ENCODE results near the gene HIGD1A. TPM values are rescaled to one million over a fixed set of nuclear protein-coding genes. Genes with fewer than 3 reads are reported as not detected.

Gene HIGD1A
- 10 to 100 TPM; 46.4 to 84.4 TPM for total RNA-seq

DNA sequence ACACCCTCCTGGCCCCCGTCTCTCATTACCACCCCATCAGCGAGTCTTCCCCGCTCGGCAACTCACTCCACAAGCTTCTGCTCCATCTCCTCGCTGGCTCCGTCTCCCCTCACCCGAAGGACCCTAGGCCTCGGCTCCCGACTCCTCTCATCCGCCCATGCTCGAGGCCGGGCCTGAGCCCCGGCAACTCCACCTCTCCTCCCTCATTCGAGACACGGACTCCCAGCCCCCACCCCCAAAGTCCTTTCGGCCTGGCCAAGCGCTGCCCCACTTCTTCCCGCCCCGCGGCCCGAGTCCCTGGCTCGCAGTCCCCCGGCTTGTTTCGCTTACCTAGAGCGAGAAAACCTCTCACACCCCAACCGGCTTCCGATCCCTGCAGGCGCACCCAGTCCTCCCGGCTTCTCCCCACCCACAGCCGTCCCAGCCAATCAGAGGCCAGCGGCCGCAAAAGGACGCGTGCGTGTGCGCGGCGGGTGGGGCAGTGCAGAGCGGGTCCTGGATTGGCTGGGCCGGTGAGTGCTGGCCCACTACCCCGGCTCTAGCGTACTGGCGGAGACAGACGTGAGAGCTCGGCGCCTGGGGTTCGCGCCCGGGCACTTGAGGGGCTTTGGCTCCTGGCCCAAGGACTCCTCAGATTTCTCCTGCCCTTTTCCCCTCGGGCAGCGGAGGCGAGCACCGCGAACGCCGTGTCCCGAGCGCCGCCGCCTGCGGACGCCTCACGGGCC is at the start of gene HIGD1A:
HIGD1A (minus strand) TSS at position 385 of the 725 bp plus-strand sequence. CDS start 10,237 bp downstream, outside the sequence.
- Mint-ChIP-seq H3K27ac (peak within 1 kb of the TSS; percentile 98), H3K4me3 (peak within 1 kb of the TSS; percentile 98), H3K4me1 (peaks cover 20% of the 10 kb centered on the region), H3K9me3 (no peaks in the 10 kb centered on the region), H3K27me3 (peaks cover 3% of the 10 kb centered on the region), H3K36me3 (ENCODE audit: low read depth) (peaks cover 25% of the 10 kb centered on the region)
- ATAC-seq (replicated peaks), result peak; percentile 100

- no peaks in the 10 kb centered on the region for H3K36me3 Mint-ChIP-seq (ENCODE audit: low read depth)
- no peaks in the 10 kb centered on the region for H3K9me3 Mint-ChIP-seq
- peaks cover 16% of the 10 kb centered on the region for H3K27me3 Mint-ChIP-seq
- no peak for ATAC-seq (replicated peaks)
- H3K4me3 Mint-ChIP-seq, result no peak overlapping the region
- no peak overlapping the region for H3K27ac Mint-ChIP-seq
- no peaks in the 10 kb centered on the region for H3K4me1 Mint-ChIP-seq
Measured at GRCh38 chr3:42853739-42854302, 49.5 kb upstream of the HIGD1A start.

- no peaks in the 10 kb centered on the region for H3K9me3 Mint-ChIP-seq
- H3K4me1 Mint-ChIP-seq, result no peaks in the 10 kb centered on the region
- no peak overlapping the region for H3K27ac Mint-ChIP-seq
- H3K27me3 Mint-ChIP-seq, result peaks cover 13% of the 10 kb centered on the region
- no peak overlapping the region for H3K4me3 Mint-ChIP-seq
- no peaks in the 10 kb centered on the region for H3K36me3 Mint-ChIP-seq (ENCODE audit: low read depth)
- ATAC-seq (replicated peaks), result no peak
Measured at GRCh38 chr3:42853056-42853455, 48.8 kb upstream of the HIGD1A start.

DNA sequence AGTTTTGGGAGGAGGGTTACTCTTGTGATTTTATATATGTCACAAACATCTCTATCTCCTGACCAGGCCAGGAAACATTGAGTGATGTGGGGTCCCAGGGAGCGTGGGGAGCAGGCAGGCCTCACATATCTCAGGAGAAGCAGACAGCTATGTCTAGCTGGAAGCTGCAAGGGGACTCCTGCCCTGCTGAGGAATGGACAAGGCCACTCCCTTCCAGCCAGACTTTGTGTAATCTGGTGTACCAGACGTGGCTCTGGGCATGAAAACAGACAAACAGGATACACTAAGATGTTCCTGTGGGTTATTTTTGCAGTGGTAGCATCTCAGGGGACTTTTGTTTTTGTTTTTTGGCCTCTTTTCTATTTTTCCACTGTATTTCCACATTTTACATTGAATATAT is 48.2 kb upstream of the HIGD1A start:
- ATAC-seq (replicated peaks), result no peak
- peaks cover 13% of the 10 kb centered on the region for H3K27me3 Mint-ChIP-seq
- no peaks in the 10 kb centered on the region for H3K9me3 Mint-ChIP-seq
- no peaks in the 10 kb centered on the region for H3K36me3 Mint-ChIP-seq (ENCODE audit: low read depth)
- H3K4me3 Mint-ChIP-seq, result no peak overlapping the region
- no peak overlapping the region for H3K27ac Mint-ChIP-seq
- H3K4me1 Mint-ChIP-seq, result peaks cover 2% of the 10 kb centered on the region

DNA sequence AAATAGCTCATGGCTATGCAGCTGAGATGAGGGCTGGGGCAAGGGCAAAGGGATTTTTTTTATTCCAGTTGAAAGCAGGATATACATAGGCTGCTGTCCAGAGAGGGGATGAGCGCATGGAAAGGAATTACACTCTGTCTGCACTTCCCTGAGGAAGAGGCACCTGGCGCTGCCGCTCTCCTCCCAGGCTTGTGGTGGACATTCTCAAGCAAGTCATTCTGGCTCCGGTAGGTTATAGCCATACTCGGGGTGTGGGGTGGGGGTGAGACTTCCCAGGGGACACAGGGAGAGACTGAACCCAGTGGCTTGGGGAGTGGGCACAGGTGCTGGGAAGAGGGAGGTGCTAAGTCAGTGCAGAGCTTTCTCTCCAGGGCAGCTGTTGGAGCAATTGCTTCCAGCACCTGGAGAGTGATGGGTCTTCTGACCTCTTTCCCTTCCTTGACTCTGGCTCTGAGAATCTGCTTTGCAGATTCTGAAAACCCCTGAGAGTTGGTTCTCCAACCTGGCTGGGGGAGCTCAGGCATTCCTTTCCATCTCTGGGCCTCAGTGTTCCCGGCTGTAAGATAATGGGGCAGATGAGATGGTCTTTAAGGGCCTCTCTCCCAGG is 47.0 kb upstream of the HIGD1A start:
- H3K9me3 Mint-ChIP-seq, result no peaks in the 10 kb centered on the region
- H3K27ac Mint-ChIP-seq, result no peak overlapping the region

DNA sequence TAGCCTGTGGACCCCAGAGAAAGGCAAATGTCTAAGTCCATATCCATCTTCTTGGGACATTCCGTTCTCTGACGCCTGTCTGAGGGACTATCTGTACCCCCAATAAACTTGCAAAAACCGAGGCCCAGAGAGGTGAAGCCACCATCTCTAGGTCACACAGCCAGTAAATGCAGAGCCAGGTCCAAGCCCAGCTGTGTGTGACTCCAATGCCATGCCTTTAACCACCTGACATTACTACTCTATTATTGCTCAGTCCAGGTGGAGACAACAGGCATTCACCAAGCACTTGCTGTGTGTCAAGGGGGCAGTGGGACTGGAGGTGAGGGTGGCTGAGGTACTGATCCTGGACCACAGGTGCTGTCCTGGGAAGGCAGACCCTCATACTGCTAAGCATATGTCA is 46.0 kb upstream of the HIGD1A start:
- no peak for ATAC-seq (replicated peaks)
- Mint-ChIP-seq H3K36me3 (ENCODE audit: low read depth) (no peaks in the 10 kb centered on the region), H3K4me1 (peaks cover 12% of the 10 kb centered on the region), H3K9me3 (no peaks in the 10 kb centered on the region), H3K27me3 (peaks cover 5% of the 10 kb centered on the region), H3K27ac (no peak overlapping the region), H3K4me3 (no peak overlapping the region)

More for the DNA sequence above, 47.0 kb upstream of the HIGD1A start:
- peaks cover 12% of the 10 kb centered on the region for H3K4me1 Mint-ChIP-seq
- H3K4me3 Mint-ChIP-seq, result no peak overlapping the region
- peaks cover 9% of the 10 kb centered on the region for H3K27me3 Mint-ChIP-seq
- ATAC-seq (replicated peaks), result no peak
- H3K36me3 Mint-ChIP-seq (ENCODE audit: low read depth), result no peaks in the 10 kb centered on the region

GRCh38 chr3:42849017-42849416 is 44.7 kb upstream of the HIGD1A start:
- H3K27ac Mint-ChIP-seq, result no peak overlapping the region
- no peak overlapping the region for H3K4me3 Mint-ChIP-seq
- H3K9me3 Mint-ChIP-seq, result no peaks in the 10 kb centered on the region
- no peaks in the 10 kb centered on the region for H3K36me3 Mint-ChIP-seq (ENCODE audit: low read depth)
- H3K4me1 Mint-ChIP-seq, result peaks cover 12% of the 10 kb centered on the region
- no peak for ATAC-seq (replicated peaks)
- H3K27me3 Mint-ChIP-seq, result peaks cover 4% of the 10 kb centered on the region

DNA sequence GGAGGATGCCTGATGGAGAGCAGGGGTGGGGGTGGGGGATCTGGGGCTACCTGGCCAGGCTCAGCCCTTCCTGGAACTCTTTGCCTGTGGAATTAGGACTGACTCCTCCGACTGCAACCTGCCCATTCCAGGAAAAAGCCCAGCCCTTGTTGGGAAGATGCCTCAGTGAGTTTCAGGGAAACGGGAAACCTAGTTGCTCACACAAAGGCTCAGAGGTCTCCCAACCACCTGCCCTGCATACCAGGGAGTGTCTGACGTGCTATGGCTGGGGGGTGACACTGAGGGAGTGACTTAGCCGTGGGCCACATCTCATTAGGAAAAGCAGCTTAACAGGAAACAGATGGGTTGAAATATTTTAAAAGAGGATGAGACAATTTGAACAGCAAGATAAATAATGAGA is 43.4 kb upstream of the HIGD1A start:
- Mint-ChIP-seq H3K27ac (peak overlapping the region; percentile 87), H3K27me3 (peaks cover 4% of the 10 kb centered on the region), H3K36me3 (ENCODE audit: low read depth) (no peaks in the 10 kb centered on the region), H3K9me3 (no peaks in the 10 kb centered on the region), H3K4me3 (peak overlapping the region; percentile 52), H3K4me1 (peaks cover 12% of the 10 kb centered on the region)
- ATAC-seq (replicated peaks), result no peak

DNA sequence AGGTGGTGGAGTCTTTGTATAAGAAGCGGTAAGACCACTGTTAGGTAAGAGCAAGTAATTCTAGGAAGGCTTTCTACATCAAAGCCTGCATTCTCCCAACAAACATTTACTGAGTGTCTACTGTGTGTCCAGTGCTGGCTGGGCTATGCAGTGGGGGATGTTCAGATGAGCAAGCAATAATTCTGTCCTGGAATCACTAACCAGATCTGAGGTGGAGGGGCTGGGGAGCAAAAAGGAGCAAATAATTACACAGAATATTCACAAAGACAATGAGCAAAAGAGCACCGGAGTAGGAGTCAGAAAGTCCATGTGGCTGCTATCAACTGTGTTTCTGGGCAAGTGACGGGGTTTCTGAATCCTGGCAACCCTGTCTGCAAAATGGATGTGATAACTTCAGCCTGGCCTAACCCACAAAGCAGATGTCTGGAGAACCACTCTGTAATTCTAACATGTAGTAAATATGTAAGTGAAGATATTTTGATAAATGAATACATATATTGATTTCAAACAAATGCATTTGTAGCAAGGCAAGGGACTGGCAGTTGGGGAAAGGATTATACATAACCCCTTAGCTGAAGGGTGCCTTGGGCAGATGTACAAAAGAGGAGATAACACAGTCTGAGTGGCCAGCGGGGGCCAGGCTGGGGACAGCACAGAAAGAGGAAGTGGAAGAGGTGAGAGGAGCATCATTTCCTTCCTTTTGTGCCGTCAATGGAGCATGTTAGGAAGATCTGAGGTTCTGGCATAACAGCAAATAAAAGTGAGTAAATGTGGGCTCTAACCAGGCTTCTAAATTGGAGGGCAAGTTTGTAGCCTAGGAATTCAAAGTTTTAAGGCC is 42.6 kb upstream of the HIGD1A start:
- Mint-ChIP-seq H3K36me3 (ENCODE audit: low read depth) (no peaks in the 10 kb centered on the region), H3K27me3 (peaks cover 4% of the 10 kb centered on the region), H3K9me3 (no peaks in the 10 kb centered on the region), H3K4me1 (peaks cover 12% of the 10 kb centered on the region), H3K27ac (peak overlapping the region; percentile 87), H3K4me3 (peak overlapping the region; percentile 52)
- ATAC-seq (replicated peaks), result no peak

DNA sequence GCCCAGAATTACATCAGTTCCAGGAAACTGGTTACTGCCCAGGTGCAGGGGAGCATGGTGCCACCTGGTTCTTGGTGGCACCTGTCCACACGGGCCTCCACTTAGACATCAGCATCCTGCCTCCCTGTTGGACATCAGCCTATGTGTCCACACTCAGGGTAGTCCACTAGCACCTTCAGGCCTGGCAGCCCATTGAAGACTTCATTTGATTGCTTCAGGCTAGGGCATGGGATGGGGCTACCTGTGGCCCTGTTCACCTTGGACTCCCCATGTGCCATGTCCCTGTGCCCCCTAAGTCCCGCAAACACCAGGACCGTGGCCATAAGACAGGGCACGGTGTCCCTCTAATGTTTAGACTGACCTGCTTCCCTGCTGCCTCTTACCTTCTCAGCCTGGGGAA is 40.5 kb upstream of the HIGD1A start:
- H3K27me3 Mint-ChIP-seq, result peaks cover 4% of the 10 kb centered on the region
- ATAC-seq (replicated peaks), result no peak
- H3K4me1 Mint-ChIP-seq, result peaks cover 12% of the 10 kb centered on the region
- no peak overlapping the region for H3K4me3 Mint-ChIP-seq
- H3K36me3 Mint-ChIP-seq (ENCODE audit: low read depth), result no peaks in the 10 kb centered on the region
- H3K9me3 Mint-ChIP-seq, result no peaks in the 10 kb centered on the region
- H3K27ac Mint-ChIP-seq, result no peak overlapping the region

GRCh38 chr3:42844412-42844713 is 40.1 kb upstream of the HIGD1A start:
- ATAC-seq (replicated peaks), result no peak
- Mint-ChIP-seq H3K9me3 (no peaks in the 10 kb centered on the region), H3K4me3 (no peak overlapping the region), H3K4me1 (peaks cover 12% of the 10 kb centered on the region), H3K27ac (no peak overlapping the region), H3K27me3 (peaks cover 4% of the 10 kb centered on the region), H3K36me3 (ENCODE audit: low read depth) (no peaks in the 10 kb centered on the region)

DNA sequence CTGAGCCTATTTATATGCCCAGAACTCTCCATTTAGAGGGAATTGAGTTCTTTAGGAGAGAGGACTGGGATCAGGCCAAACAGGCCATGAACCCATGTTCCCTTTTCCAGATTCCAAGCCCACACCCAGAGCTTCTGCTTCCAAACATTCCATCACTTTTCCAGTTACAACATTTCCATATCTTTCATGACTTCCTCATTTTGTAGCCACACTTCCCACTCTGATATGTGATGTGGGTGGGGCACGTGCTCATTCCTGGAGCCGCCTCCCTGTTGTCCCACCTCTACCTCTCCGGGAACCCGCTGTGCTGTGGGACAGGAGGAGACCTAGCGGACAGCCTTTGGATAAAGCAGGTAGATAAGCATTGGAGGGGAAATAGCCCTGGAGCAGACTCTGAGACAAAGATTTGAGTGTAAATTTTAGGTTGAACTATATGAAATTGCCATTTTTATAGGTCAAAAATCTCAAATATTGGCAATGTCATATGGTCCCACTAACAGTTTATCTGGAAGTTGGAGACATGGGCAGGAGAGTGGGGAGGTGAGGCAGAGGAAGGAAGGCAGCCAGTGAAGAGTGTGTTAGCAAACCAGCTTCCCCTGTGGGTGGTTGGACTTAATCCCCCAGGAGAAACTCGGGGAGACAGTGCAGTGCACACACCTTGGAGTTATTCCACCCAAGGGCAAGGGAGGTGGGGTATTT is 39.6 kb upstream of the HIGD1A start:
- H3K27ac Mint-ChIP-seq, result no peak overlapping the region
- H3K27me3 Mint-ChIP-seq, result peaks cover 4% of the 10 kb centered on the region
- no peaks in the 10 kb centered on the region for H3K9me3 Mint-ChIP-seq
- no peaks in the 10 kb centered on the region for H3K36me3 Mint-ChIP-seq (ENCODE audit: low read depth)
- ATAC-seq (replicated peaks), result no peak
- H3K4me1 Mint-ChIP-seq, result peaks cover 12% of the 10 kb centered on the region
- H3K4me3 Mint-ChIP-seq, result no peak overlapping the region

GRCh38 chr3:42841332-42841731 is 37.0 kb upstream of the HIGD1A start:
- H3K4me3 Mint-ChIP-seq, result no peak overlapping the region
- no peak for ATAC-seq (replicated peaks)
- H3K27ac Mint-ChIP-seq, result no peak overlapping the region
- H3K27me3 Mint-ChIP-seq, result no peaks in the 10 kb centered on the region
- H3K4me1 Mint-ChIP-seq, result no peaks in the 10 kb centered on the region
- H3K36me3 Mint-ChIP-seq (ENCODE audit: low read depth), result no peaks in the 10 kb centered on the region
- no peaks in the 10 kb centered on the region for H3K9me3 Mint-ChIP-seq

DNA sequence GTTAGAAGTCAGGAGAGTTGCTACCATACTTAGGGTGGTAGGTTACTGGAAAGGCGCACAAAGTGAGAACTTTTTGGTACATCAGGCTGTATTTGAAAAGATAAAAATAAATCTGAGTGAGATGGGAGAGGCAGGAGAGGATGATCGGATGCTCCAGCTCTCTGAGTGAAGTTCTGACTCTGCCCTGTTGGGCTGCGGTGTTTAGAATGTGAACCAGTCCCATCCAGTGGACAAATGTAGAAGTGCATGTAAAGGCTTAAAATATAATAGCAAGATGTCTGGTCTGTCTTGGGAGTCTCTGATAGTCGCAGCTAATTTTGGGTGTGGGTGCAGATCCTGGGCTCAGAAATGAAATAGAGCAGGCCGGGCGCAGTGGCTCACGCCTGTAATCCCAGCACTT is 35.3 kb upstream of the HIGD1A start:
- Mint-ChIP-seq H3K27me3 (no peaks in the 10 kb centered on the region), H3K4me1 (no peaks in the 10 kb centered on the region), H3K36me3 (ENCODE audit: low read depth) (no peaks in the 10 kb centered on the region), H3K9me3 (no peaks in the 10 kb centered on the region), H3K27ac (no peak overlapping the region), H3K4me3 (no peak overlapping the region)
- ATAC-seq (replicated peaks), result peak; percentile 68
